Kidney tubule cell (primary cell): ENCODE results near the gene ASPRV1.
"Not testable (repeated sequence)": the region's sequence is repeated elsewhere in the genome, so short reads cannot be mapped to it uniquely, and the experiment has no call there.

Experiments
- DNase-seq: peaks from one replicate; pipeline ENCODE4 v3.0.0-alpha.2; 2018; ENCODE audit warnings: low spot score

ASPRV1 gene

DNA sequence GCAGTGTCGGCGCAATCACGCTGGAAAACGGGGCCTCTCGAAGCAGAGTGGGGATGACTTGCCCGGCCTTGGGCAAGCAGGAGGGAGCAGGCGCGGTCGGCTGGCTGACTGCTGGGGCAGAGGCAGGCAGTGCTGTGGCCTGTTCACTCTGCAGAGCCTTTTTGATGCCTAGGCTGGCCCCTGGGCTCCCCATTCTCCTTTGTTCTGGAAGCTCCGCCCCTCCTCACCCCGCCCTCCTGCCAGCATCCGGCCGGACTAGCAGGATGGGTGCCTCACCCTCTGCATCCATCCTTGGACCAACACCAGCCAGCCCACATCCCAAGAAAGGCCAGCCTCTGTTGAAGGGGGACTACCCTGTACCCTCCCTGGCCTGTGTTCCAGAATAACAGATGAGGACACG, at the start of gene ASPRV1:
Gene ASPRV1, minus strand, starts transcription at position 136 of the 400 bp plus-strand sequence. CDS start 195 bp downstream, outside the sequence.
- no peak for DNase-seq

DNA sequence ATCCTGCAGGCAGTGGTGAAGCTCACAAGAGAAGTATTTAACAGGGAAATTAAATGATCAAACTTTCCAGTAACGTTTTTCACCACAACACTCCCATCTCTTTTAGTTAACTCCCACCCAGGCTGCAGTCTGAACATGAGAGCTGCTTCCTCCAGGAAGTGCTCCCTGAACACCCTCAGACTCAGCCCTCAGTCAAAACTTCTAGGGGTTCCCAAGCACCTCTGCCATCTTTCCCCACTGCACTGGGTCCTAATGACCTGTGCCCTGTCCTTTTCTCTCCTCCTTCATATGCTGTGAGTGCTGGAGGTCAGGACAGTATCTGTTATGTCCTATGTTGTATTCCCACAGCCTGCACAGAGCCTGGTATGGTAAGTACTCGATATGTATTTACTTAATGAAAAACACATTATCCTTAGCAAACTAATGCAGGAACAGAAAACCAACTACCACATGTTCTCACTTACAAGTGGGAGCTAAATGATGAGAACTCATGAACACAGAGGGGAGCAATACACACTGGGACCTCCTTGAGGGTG, 49.2 kb upstream of the ASPRV1 start:
- DNase-seq: no peak

DNA sequence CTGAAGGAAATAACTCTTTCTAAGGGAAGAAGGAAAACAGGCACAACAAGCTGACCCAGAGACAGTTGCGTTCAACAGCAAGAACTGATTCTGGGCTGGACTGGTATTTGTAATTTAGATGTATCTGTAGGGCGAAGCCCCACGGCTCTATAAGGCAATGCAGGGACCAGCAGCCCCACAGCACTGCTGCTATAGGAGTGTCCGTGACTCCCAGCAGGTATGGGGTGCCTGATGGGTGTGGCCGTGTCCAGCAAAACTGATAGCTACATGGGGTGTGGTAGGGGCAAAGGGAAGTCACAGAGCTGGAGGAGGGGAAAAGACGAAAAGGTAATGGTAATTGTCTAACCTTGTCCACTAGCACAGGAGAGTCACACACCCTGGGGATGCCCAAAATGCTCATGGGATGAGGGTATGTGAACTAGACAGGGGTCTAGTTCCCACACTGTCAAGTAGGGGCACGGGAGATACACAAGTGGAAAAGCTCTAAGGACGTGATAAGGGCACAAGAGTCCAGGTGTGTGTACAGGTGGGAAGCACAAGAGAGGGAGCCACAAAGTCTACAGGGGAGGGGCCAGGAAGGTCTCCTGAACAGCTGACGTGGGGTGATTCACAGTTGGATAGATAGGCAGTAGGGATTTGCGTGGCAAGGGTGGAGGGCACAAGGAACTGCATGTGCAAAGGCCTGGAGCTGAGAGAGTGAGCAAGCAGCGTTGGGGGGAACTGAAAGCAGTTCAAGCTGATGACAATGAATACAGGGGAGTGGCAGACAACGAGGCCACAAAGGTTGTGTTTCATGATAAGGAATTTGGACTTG, 48.5 kb upstream of the ASPRV1 start:
- no peak for DNase-seq

DNA sequence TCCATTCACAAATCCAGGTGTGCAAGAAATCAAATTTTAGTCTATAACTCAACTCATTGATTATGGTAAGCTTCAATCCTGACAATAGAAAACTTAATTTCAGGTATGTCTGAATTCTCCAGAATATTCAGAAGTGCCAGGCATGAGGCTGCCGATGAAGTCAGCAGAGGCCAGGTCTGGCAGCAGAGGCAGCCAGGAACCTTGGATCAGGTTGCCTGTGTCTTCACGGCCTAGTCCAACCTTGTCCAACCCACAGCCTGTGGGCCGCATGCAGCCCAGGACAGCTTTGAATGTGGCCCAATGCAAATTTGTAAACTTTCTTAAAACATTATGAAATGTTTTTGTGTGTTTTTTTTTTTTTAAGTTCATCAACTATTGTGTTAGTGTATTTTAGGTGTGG, 46.9 kb upstream of the ASPRV1 start:
- no peak for DNase-seq

DNA sequence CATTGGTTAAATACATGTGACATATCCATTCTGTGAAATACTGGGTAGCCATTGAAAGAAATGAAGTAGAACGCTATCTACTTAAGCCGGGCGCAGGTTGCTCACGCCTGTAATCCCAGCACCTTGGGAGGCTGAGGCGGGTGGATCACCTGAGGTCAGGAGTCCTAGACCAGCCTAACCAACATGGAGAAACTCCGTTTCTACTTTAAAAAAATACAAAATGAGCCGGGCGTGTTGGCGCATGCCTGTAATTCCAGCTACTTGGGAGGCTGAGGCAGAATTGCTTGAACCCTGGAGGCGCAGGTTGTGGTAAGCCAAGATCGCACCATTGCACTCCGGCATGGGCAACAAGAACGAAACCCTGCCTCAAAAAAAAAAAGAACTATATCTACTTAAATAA, 45.7 kb upstream of the ASPRV1 start:
- no peak for DNase-seq

DNA sequence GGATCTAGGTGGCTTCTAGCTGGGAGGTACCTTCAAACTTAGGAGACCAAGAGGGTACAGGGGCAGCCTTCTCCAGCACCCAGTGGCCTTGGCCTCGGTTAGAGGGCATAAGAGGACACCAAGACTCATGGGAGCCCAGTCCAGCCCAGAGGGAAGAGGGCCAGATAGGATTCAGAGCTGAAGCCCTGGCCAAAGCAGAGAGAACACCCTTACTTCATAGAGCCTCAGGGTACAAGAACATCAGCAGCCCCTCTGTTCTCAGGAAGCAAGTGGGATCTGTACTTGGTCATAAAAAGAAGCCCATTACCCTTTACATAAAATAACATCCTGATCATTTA, 45.0 kb upstream of the ASPRV1 start:
- DNase-seq: no peak

DNA sequence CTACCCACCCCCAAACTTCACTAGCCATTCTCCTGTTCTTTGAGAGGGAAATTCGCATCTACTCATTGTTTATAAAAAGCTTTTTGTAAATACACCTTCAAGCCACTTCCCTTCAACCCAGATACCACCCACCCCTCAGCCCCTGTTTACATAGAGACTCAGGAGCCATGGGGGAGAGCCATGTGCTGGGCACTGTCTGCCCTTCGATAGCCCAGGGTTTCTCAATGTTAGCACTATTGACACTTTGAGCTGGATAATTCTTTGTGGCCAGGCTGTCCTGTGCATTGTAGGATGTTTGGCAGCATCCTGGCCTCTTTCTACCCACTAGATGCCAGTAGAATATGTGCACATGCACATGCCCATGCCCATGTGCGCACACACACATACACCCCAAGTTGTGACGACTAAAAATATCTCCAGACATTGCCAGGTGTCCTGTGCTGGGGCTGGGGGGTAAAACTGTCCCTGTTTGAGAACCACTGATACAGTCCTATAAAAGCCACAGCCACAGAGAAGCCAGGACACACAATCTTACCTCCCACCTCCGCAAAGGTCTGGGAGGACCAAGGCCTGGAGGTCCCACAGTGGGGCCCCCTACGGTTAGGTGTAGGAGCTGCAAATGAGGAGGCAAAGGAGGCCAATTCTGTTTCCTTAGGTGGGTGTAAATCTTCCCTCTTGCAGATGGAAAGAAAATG, 44.5 kb upstream of the ASPRV1 start:
- DNase-seq: no peak

DNA sequence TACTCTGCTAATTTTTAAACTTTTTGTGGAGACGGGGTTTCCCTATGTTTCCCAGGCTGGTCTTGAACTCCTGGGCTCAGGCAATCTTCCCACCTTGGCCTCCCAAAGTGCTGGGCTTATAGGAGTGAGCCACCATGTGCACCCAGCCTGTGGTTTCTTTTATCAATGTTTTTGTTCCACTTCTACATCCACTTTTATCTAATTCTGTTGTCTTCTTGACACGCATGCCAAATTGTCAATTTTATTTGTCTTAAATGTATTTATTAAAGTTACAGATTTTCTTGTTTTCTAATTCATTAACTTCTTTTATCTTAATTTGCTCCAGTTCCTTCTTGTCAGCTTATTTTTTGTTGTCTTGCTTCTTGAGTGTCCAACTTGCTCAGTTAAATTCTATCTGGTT, 43.8 kb upstream of the ASPRV1 start:
- DNase-seq: no peak

DNA sequence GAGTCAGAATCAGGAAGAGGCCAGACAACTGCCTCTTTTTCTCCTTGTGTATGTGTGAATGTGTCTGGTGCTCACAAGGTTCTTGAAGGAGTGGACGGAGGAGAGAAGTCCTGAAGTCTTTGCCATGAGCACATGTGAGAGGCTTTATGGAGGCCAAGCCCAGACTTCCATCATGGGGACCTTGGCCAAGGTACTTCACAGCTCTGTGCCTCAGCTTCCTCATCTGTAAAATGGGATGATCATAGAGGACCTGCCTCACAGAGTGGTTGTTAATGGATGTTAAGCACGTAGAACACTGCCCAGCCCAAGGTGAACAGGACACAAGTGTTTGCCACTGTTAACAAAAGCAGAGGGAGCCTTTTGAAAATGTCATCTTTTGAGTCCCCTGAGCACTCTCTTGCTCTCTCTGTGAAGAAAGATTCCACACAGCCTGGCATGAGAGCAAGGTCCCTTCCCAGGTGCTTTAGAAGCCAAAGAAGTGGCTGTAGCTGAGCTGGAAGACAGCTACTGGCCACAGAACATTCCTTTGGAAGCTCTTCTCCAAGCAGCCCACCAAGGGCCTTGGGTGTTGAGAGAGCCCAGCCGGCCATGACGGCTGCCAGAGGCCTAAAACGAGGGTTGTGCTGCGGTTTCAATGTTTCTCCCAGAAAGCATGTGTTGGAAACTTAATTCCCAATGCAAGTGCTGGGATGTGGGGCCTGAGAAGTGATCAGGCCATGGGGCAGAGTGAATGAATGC, 41.8 kb upstream of the ASPRV1 start:
- no peak for DNase-seq

DNA sequence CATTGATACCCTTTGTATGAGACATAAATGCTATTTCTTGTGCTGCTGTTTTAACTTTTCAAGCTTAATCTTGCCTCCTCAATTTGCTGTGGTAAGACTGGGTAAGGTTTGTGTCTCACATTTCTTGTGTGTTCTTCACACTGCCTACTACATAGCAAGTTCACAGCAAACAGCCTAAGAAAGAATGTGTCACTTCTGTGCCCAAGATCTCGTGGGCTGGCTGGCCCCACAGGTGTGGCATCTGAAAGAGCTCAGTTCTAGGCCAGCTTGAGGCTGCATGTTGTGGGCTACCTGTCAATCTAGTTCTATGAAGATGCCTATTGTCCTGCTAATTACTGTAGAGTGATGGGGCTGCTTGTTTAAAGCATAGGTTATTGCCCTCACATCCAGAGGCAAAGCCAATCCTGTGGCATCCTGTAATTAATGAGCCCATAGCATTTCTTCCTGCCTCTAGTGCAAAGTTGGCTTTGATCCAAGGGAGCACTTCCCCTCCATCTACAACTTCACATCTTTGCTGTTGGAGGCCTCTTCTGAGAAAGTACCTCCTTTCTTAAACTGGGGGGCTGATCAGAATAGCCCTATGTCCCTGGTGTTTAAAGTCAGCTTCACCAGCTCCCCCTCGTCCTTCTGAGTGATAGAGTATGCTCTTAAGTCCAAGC, 40.9 kb upstream of the ASPRV1 start:
- DNase-seq: no peak

DNA sequence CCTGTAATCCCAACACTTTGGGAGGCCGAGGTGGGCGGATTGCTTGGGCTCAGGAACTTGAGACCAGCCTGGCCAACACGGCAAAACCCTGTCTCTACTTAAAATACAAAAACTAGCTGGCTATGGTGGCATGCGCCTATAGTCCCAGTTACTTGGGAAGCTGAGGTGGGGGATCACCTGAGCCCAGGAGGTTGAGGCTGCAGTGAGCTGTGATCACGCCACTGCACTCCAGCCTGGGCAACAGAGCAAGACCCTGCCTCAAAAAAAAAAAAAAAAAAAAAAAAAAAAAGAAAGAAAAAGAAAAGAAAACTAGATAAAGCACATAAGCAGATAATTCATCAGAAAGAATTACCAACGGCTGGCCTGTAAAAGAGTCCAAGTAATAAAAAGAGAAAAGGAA, 39.1 kb upstream of the ASPRV1 start:
- DNase-seq: not testable (repeated sequence)

DNA sequence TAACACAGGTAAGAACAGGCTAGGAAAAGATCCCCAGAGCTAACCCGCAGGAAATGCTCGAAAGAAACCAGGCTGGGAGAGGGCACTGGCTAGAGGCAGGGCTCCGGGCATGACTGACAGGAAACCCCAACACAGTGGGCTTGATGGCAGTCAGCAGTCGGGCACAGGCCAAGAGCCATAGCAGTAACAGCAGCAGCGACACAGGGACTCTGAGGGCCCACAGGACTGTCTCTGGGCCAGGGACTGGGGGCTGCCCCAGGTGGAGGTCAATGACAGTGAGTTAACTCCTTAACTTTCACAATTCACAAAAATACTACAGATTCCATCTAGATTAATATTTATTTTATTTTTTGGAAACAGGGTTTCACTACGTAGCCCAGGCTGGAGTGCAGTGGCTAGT, 37.3 kb upstream of the ASPRV1 start:
- DNase-seq: no peak

DNA sequence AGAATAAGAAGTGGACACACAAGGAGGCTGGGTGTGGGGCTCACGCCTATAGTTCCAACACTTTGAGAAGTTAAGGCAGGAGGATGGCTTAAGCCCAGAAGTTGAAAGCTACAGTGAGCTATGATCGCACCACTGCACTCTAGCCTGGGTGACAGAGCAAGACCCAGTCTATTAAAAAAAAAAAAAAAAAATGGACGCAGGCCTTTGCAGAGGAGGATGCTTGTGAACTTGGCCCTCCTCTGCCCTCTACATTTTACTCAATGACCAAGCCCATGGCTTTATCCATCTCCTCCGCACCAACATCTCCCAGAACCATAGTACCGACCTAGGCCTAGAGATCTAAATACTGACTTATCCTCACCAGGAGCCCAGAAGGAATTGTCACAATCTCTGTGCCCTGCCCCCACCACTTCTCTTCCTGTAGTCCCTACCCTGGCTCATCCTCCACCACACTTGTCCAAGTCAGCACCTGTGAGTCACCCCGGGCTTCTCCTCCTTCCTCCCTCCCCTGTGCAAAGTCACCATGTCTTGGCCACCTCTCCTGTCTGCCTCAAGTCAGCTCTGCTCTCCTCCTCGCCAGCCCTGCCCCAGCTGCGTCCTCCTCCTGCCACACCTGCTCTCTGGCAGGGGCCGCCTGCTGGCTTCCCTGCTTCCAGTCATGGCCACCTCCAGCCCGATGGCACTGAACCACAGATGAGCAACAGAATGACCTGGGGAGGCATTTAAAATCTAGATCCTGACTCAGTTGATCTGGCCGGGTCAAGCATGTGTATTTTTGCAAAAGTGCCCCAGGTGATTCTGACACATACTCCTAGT, 35.8 kb upstream of the ASPRV1 start:
- DNase-seq: peak; percentile 88

DNA sequence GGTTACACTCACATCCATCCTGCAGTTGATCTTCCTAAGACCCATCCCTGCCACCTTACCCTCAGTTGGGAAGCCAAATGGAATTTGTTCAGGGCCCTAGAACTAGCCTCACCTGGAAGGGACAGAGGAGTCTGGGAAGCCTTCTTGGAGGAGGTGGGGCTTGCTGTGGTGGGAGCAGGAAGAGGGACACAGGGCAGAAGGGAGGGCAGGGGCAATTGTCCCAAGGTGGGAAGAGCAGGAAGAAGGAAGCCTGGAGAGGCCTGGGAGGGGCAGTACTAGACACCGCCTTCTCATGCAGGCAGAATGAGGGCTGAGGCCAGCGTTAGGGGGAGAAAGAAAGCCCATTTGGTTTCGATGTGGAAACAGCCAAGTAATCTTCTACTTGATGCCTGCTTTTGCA, 34.1 kb upstream of the ASPRV1 start:
- DNase-seq: no peak

DNA sequence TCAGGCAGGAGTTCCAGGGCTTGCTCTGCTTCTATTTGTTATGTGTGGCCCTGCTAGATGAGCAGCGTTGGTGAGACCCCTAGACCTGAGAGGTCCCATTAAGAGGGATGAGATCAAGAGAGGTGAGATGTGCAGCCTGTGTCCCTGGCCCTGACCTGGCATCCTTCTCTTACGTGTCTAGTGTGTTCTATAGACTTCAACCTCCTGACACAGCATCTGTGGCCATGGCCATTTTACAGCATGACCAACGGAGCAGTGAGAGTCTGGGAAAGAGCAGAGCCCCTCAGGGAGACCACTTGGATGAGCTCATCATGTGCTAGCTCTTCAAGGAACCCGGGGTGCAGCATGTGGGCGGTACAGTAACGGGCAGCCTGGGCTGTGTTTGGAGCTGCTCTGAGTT, 32.7 kb upstream of the ASPRV1 start:
- DNase-seq: no peak

DNA sequence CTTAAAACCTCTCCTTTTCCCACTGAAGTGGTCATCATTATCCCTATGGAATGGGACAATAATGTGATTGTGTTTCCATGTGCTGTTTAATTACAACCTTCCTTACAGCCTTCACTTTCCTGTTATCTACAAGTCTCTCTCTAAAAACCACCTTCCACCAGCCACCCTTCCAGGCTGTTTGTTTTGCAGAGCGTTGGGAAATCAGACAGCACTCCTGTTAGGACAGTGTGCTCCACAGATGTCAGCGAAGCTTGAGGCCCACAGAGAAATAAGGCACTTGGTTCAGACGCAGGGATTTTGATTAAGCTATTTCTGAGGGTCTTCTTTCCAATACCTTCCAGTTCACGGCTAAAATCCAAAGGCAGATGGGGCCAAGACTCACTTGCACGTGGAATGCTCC, 32.3 kb upstream of the ASPRV1 start:
- no peak for DNase-seq

DNA sequence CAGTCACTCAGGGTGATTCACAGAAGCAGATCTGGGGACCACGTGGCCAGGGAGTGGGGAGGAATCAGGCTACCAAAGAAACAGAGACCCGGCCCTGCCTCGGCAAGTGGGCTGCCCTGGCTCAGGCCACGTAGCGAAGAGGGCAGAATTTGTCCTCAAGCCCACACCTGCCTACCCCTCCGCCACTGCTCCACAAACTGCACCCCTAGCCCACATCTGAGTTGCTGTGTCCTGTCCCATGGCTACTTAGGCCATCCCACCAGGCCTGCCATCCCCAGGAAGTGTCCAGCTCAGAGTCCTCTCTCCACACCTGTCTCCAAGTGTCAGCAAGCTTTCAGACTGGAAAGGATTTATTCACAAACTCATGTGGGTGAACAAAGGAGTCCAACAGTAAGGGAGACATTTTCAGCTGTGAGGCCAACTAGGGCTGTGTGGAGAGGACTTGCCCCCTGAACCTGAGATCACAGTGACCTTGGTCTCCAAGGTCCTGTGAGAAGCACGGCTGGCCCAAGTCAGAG, 31.7 kb upstream of the ASPRV1 start:
- DNase-seq: no peak

DNA sequence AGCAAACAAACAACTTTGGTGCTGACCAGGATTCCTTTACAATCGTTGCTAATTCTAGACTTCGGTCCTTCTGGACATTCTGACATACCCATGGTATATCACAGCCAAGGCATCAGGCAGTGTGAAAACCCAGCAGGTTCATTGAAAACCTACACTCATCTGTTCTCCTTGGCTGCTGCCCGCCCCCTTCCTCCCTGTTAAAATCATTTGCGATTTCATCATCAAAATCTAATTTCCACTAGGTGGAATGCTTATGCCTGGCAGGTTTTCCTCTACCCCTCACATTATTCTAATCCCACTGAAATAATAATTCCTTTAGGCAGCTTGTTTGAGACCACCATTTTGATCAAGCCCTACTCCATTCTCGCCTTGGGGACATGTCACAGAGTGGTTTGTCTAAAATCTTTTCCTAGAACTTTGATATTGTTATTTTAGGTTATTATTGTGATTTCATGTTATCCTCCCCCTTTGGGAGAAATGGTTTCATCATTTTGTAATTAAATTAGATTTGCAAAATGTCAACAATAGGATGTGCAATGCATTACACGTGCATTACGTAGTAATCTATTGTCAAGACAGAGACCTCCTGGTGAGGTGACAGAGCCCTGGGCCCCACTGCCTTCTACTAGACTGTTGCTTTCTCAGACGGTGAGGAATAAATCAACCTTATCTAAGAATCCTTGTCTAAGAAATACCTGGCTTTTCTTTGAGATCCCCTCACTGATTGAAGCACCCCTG, 31.0 kb upstream of the ASPRV1 start:
- DNase-seq: no peak

DNA sequence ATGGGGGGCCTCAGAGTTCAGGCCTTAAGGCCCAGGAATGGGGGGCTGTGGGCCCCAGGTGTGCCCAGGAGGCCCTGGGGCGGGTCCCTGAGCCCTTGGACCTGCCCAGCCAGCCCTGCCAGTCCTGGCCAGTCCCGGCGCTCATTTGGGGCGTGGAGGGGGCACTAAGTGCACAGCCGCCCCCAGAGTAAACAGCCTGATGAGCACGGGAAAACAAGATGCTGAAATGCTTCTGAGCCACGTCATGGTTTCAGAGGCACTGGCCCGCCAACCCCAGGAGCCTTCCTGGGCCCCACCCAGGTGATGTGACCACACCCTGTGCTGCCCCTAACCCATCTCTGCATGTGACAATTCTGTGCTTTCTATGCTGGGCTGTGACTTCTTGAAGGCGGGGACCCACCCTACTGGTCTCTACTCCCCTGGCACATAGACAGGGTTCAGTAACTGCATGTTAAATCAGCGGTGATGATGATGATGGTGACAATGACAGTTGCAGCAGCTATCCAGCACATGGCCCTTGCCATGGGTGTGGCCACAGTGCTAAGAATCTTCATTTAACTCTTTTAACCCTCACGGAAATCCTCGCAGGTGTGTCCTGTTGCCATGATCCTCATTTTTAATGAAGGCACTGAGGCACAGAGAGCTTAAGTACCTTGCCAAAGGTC, 28.1 kb upstream of the ASPRV1 start:
- no peak for DNase-seq

DNA sequence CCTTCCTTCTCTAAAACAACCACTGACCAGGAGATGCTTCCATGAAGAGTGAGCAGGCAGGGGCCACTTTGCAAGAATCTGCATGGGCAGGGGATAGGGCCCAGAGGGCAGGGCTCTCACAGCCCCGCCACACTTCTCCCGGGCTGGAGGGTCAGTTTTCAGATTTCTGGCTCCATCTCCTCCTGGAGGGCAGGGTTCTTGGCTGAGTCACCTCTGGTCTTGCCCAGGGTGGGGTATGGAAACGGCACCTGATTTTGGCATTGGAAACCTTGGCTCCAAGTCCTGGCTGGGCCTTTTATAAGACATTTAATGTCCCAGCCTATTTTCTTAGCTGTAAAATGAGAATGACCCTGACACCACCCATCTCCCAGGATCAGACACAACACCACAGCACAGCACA, 27.6 kb upstream of the ASPRV1 start:
- no peak for DNase-seq
